K562 (cell line): ENCODE results near the gene ZNF106. TPM values are rescaled to one million over a fixed set of nuclear protein-coding genes. Genes with fewer than 3 reads are reported as not detected.

ENCODE experiments used
- ATF1 ChIP-seq, 2 experiments: fragments of 450-650 bp in 1 of 2; IDR thresholded peaks; 2 replicates each; pipeline ENCODE4 v1.6.1; 2016; ENCODE audit warnings: missing compliant biosample characterization in 1 of 2, missing genetic modification characterization in 1 of 2
- DIDO1 ChIP-seq: fragments of 450-650 bp; IDR thresholded peaks from 2 replicates; pipeline ENCODE4 v1.6.1; 2016; ENCODE audit warnings: low read depth, missing biosample characterization, missing genetic modification characterization
- FOXP4 ChIP-seq: sonication (generic); formaldehyde crosslinking; IDR thresholded peaks from 2 replicates; pipeline ENCODE4 v1.8.0; 2022; ENCODE audit warnings: mild to moderate bottlenecking, missing genetic modification reagents, borderline replicate concordance
- GATAD2B ChIP-seq: fragments of 450-650 bp; IDR thresholded peaks from 2 replicates; pipeline ENCODE4 v1.6.1; 2017; ENCODE audit warnings: mild to moderate bottlenecking, borderline replicate concordance
- HNRNPUL1 ChIP-seq: fragments of 200-400 bp; formaldehyde crosslinking; IDR thresholded peaks from 2 replicates; pipeline ENCODE4 v1.6.1; 2017; ENCODE audit warnings: low read length
- MGA ChIP-seq: fragments of 450-650 bp; IDR thresholded peaks from 2 replicates; pipeline ENCODE4 v1.6.1; 2016; ENCODE audit warnings: mild to moderate bottlenecking, moderate library complexity
- PYGO2 ChIP-seq: fragments of 450-650 bp; IDR thresholded peaks from 2 replicates; pipeline ENCODE4 v1.6.1; 2016; ENCODE audit warnings: mild to moderate bottlenecking, missing genetic modification characterization, moderate library complexity, missing compliant biosample characterization
- ZBTB12 ChIP-seq: fragments of 250-450 bp; sonication (Bioruptor Pico); IDR thresholded peaks from 2 replicates; pipeline ENCODE4 v1.4.0; 2020
- ZNF277 ChIP-seq: fragments of 250-450 bp; sonication (Bioruptor Pico); IDR thresholded peaks from 2 replicates; pipeline ENCODE4 v1.8.0; 2022; ENCODE audit warnings: inconsistent platforms, mild to moderate bottlenecking, moderate library complexity, borderline replicate concordance
- polyA plus RNA-seq, 8 experiments: library from polyadenylated mRNA; depleted of rRNA in 4 of 8; stranded (reverse) in 5 of 8; unstranded in 3 of 8; fragments of >200 nt; fragmentation: Nextera tagmentation in 2 of 8; fragmentation: Illumina TruSeq in 1 of 8; extraction: Ambion mirVana in 2 of 8; extraction: Trizol in 1 of 8; gene quantifications; 2 replicates each; pipeline versions ENCODE4 v1.2.1 to v1.2.3, GENCODE V29; 2011 to 2014; ENCODE audit warnings: inconsistent platforms in 1 of 8, missing spikeins in 1 of 8
- total RNA-seq, 7 experiments: library from RNA; depleted of rRNA in 6 of 7; stranded (reverse); fragments of >200 nt in 6 of 7; fragmentation: Illumina TruSeq in 2 of 7; extraction: Trizol in 2 of 7; gene quantifications; 2 replicates each; pipeline versions ENCODE4 v1.2.1 to v1.2.3, GENCODE V29; 2011 to 2021; ENCODE audit warnings: low replicate concordance in 1 of 7

ZNF106 gene
- total and polyA plus RNA-seq, 9 of the 15 experiments (the other 6 are each of a cell fraction or from before 2014, with no cell fraction given), result 14.4 to 55.3 (median 33.7) TPM

- TF ChIP-seq FOXP4 (CRISPR knock-in tag), result 0 out of 2 replicates have a peak, but pooled peaks have one; percentile 55
- peak; percentile 82 for TF ChIP-seq ZBTB12 (CRISPR knock-in tag)
- TF ChIP-seq GATAD2B, result no peak
- TF ChIP-seq HNRNPUL1, result no peak
- peak; percentile 87 for TF ChIP-seq ATF1 (CRISPR knock-in tag; IDR thresholded peaks at IDR 0.05)
- peak; percentile 93 for TF ChIP-seq ATF1 (tag; IDR thresholded peaks at IDR 0.05)
- TF ChIP-seq DIDO1 (tag), result no peak
- TF ChIP-seq MGA, result 0 out of 2 replicates have a peak, but pooled peaks have one; percentile 39
- no peak for TF ChIP-seq PYGO2
- TF ChIP-seq ZNF277 (CRISPR knock-in tag), result no peak
Measured at GRCh38 chr15:42490671-42491538, at the start of gene ZNF106 (continued).
